HepG2 (cell line): ENCODE data around the gene GNAL. TPM values are rescaled to one million over a fixed set of nuclear protein-coding genes. Genes with fewer than 3 reads are reported as not detected.

ENCODE experiments used
- ATAC-seq: fragments of 200-7000 bp; cut with Tn5 transposase; 3 replicates; pipeline ENCODE4 v1.9.1; 2020; ENCODE audit warnings: mild to moderate bottlenecking, moderate library complexity
- BruUV-seq: library from RNA; stranded (reverse); fragments of 400-500 nt; replicated peaks from 2 replicates; lab custom pipeline; 2021; lab: Mats Ljungman, UMichigan
- CTCF ChIA-PET: fragments of 300-600 bp; formaldehyde crosslinking; extraction: SDS; loops from one replicate; lab custom pipeline; 2021; ENCODE audit warnings: low total read pairs, inconsistent platforms, low intra/inter-chr PET ratio; lab: Yijun Ruan, JAX
- POLR2A ChIA-PET: fragments of 350-600 bp; sonication (Branson Sonifier 250); formaldehyde crosslinking; loops from one replicate; lab custom pipeline; 2020; ENCODE audit warnings: antibody characterized with exemption, inconsistent platforms; lab: Yijun Ruan, JAX
- DNase-seq: peaks from one replicate; pipeline ENCODE4 v3.0.0-alpha.2; 2015; ENCODE audit warnings: low spot score
- FAIRE-seq: peaks from 3 replicates; lab custom pipeline; 2011; peaks lifted over from hg19 to GRCh38; lab: Jason Lieb, UNC
- H2AFZ ChIP-seq: one replicate; pipeline ENCODE4 v1.6.1; 2011; ENCODE audit warnings: low read length, inconsistent platforms
- H3K27ac ChIP-seq: fragments of 300-600 bp; 3 replicates; pipeline ENCODE4 v1.8.0; 2011; ENCODE audit warnings: mixed run types, mild to moderate bottlenecking, mixed read lengths, low read length, inconsistent platforms; ENCODE audit not compliant: insufficient read depth; ENCODE audit errors: extremely low read length
- H3K27me3 ChIP-seq, 2 experiments: fragments of 200-600 bp in 1 of 2; 2 replicates in 1 of 2; 3 replicates in 1 of 2; pipeline versions ENCODE4 v1.6.0 to v1.8.0; 2011; ENCODE audit warnings: low read length in 2 of 2, mild to moderate bottlenecking in 2 of 2, moderate library complexity in 2 of 2, inconsistent platforms in 1 of 2; ENCODE audit not compliant: insufficient read depth in 2 of 2, control insufficient read depth in 1 of 2
- H3K36me3 ChIP-seq, 2 experiments: fragments of 200-600 bp in 1 of 2; replicated peaks in 1 of 2; 2 replicates in 1 of 2; 3 replicates in 1 of 2; pipeline versions ENCODE4 v1.5.1 to v1.8.0; 2011; ENCODE audit warnings: low read length in 2 of 2, inconsistent platforms in 1 of 2; ENCODE audit not compliant: insufficient read depth in 2 of 2, control insufficient read depth in 1 of 2
- H3K4me1 ChIP-seq: 2 replicates; pipeline ENCODE4 v1.5.1; 2012; ENCODE audit warnings: low read length, inconsistent platforms; ENCODE audit not compliant: insufficient read depth
- H3K4me2 ChIP-seq: 2 replicates; pipeline ENCODE4 v1.6.0; 2011; ENCODE audit warnings: low read depth, low read length, inconsistent platforms
- H3K4me3 ChIP-seq, 3 experiments: fragments of 200-600 bp in 1 of 3; sonication (generic), shearing (Covaris generic) in 1 of 3; replicated peaks in 1 of 3; 2 replicates each; pipeline ENCODE4 v1.5.1; 2011 to 2016; ENCODE audit warnings: low read length in 3 of 3, inconsistent platforms in 2 of 3, low read depth in 2 of 3, mild to moderate bottlenecking in 2 of 3, control low read depth in 1 of 3, mixed read lengths in 1 of 3; ENCODE audit not compliant: insufficient read depth in 1 of 3
- H3K79me2 ChIP-seq: one replicate; pipeline ENCODE4 v1.6.1; 2011; ENCODE audit warnings: low read length, inconsistent platforms; ENCODE audit not compliant: insufficient read depth
- H3K9ac ChIP-seq: 2 replicates; pipeline ENCODE4 v1.6.0; 2011; ENCODE audit warnings: mild to moderate bottlenecking, low read depth, low read length, inconsistent platforms; ENCODE audit not compliant: insufficient read depth
- H3K9me3 ChIP-seq: 2 replicates; pipeline ENCODE4 v1.5.1; 2012; ENCODE audit warnings: mild to moderate bottlenecking, low read length
- H4K20me1 ChIP-seq: 2 replicates; pipeline ENCODE4 v1.6.0; 2011; ENCODE audit warnings: inconsistent platforms, mild to moderate bottlenecking, low read length, moderate library complexity; ENCODE audit not compliant: insufficient read depth
- CEBPB ChIP-seq: IDR thresholded peaks from 2 replicates; pipeline ENCODE4 v1.6.1; 2011; ENCODE audit warnings: low read depth, low read length, improper control_type of control experiment, borderline replicate concordance
- CEBPG ChIP-seq: IDR thresholded peaks from 2 replicates; pipeline ENCODE4 v1.6.1; 2016
- KDM6A ChIP-seq: IDR thresholded peaks from 2 replicates; pipeline ENCODE4 v1.6.1; 2016; ENCODE audit warnings: low read depth
- KLF6 ChIP-seq: IDR thresholded peaks from 2 replicates; pipeline ENCODE4 v1.8.0; 2016; ENCODE audit warnings: missing biosample characterization, missing genetic modification reagents
- SAFB2 ChIP-seq: sonication (generic); formaldehyde crosslinking; IDR thresholded peaks from 2 replicates; pipeline ENCODE4 v1.5.1; 2020; ENCODE audit warnings: missing genetic modification reagents, low read depth, mild to moderate bottlenecking, borderline replicate concordance
- TGIF2 ChIP-seq: IDR thresholded peaks from 2 replicates; pipeline ENCODE4 v1.6.1; 2016; ENCODE audit warnings: control low read depth, missing compliant biosample characterization
- TRIM24 ChIP-seq: sonication (generic); formaldehyde crosslinking; IDR thresholded peaks from 2 replicates; pipeline ENCODE4 v1.8.0; 2022; ENCODE audit warnings: mild to moderate bottlenecking, missing genetic modification reagents
- ZBTB7A ChIP-seq: sonication (generic); formaldehyde crosslinking; IDR thresholded peaks from 2 replicates; pipeline ENCODE4 v1.8.0; 2022; ENCODE audit warnings: mild to moderate bottlenecking, missing genetic modification reagents
- ZNF552 ChIP-seq: sonication (generic); formaldehyde crosslinking; IDR thresholded peaks from 2 replicates; pipeline ENCODE4 v1.9.0; 2022; ENCODE audit warnings: missing genetic modification reagents, mild to moderate bottlenecking, borderline replicate concordance
- WGBS: methylation state at CpG from one replicate; pipeline ENCODE4 v1.1.6; 2017; ENCODE audit warnings: low lambda C conversion rate; 5-methylcytosine and 5-hydroxymethylcytosine counted together
- in situ Hi-C: cut with HindIII; loops from 2 replicates; pipeline ENCODE4 v1.10.0; 2017; ENCODE audit warnings: low pct_unique_long_range_greater_than_20kb; ENCODE audit not compliant: extremely low pct_ligation_motif_present
- intact Hi-C: fragments of 100-400 bp; cut with micrococcal nuclease; formaldehyde crosslinking; loops from one replicate; pipeline ENCODE4 v1.10.0; 2022; ENCODE audit not compliant: unreplicated experiment
- polyA plus RNA-seq, 8 experiments: library from polyadenylated mRNA; depleted of rRNA in 3 of 8; stranded (reverse) in 7 of 8; unstranded in 1 of 8; fragments of >200 nt; fragmentation: Illumina TruSeq in 4 of 8; extraction: Trizol in 4 of 8; gene quantifications; 2 replicates each; pipeline versions ENCODE4 v1.2.1 to v1.2.3, GENCODE V29; 2011 to 2016; ENCODE audit warnings: low read depth in 4 of 8, missing spikeins in 1 of 8, mixed read lengths in 1 of 8; ENCODE audit not compliant: insufficient read depth in 1 of 8
- total RNA-seq, 5 experiments: library from RNA; depleted of rRNA; stranded (reverse); fragments of >200 nt; fragmentation: Illumina TruSeq; extraction: Trizol; gene quantifications; 2 replicates each; pipeline ENCODE4 v1.2.3, GENCODE V29; 2016; ENCODE audit warnings: low read depth in 1 of 5
- TF ChIP-seq, protein P1 (sequence below): sonication (generic); formaldehyde crosslinking; IDR thresholded peaks from 2 replicates; pipeline ENCODE4 v1.4.0; 2020; ENCODE audit warnings: mild to moderate bottlenecking, missing genetic modification reagents, borderline replicate concordance
- TF ChIP-seq, protein P2 (sequence below): sonication (generic); formaldehyde crosslinking; IDR thresholded peaks from 2 replicates; pipeline ENCODE4 v1.8.0; 2022; ENCODE audit warnings: missing genetic modification reagents, low read depth, mild to moderate bottlenecking, borderline replicate concordance
- TF ChIP-seq, protein P3 (sequence below): sonication (generic); formaldehyde crosslinking; IDR thresholded peaks from 2 replicates; pipeline ENCODE4 v1.4.0; 2020; ENCODE audit warnings: missing genetic modification reagents, mild to moderate bottlenecking, borderline replicate concordance

Gene GNAL
- total and polyA plus RNA-seq, 2 of the 13 experiments (the other 11 are each of a cell fraction or from before 2014, with no cell fraction given), result 0.87 to 1.4 TPM

DNA sequence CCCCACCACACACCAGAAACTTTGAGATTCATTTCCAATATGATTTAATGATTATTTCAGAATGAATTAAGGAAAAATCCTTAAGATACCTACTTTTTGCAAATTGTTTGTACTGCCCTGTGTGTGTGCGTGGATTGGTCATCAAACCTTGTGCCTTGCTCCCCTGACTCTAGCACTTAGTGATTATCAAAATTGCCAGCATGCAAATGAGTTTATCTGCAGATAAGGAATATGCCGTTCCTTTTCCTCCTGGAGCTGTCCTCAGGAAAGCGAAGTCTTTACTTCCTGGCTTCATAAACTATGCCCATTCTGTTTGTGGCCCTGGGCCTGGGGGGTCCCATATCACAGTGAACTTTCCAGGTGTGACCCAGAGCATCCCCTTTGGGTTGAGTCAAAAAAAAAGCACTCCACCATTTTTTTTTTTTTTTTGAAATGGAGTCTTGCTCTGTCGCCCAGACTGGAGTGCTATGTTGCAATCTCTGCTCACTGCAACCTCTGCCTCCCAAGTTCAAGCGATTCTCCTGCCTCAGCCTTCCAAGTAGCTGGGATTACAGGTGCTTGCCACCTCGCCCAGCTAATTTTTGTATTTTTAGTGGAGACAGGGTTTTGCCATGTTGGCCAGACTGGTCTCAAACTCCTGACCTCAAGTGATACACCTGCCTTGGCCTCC is 173.5 kb downstream of the GNAL start:
- ATAC-seq, result no peak
- intact Hi-C loops, result no loop called here
- 48% methylated on average over 6 of the region's 6 CpGs for WGBS
- peaks cover 55% of the 10 kb centered on the region for H3K4me1 ChIP-seq
- no TSS peak for BruUV-seq
- no peak overlapping the region for H3K4me3 ChIP-seq
- DNase-seq, result no peak
- FAIRE-seq, result no peak
- H3K79me2 ChIP-seq, result no peaks in the 10 kb centered on the region
- no peak overlapping the region for H2AFZ ChIP-seq
- no peaks in the 10 kb centered on the region for H3K9me3 ChIP-seq
- in situ Hi-C loops, result no loop called here
- no peaks in the 10 kb centered on the region for H4K20me1 ChIP-seq
- H3K27me3 ChIP-seq, result no peaks in the 10 kb centered on the region
- no peaks in the 10 kb centered on the region for H3K36me3 ChIP-seq
- ChIA-PET POLR2A (interaction anchor here (0.9 to 1.6 kb wide), 2 partner anchors 10 to 23 kb away, joined by 3 to 5 read pairs; no protein-coding TSS in a partner anchor), CTCF (no interaction called here)
- no peak overlapping the region for H3K9ac ChIP-seq
- H3K4me2 ChIP-seq, result no peak overlapping the region
- TF ChIP-seq CEBPB, result peak; percentile 61; the same call in 1 of the 2 replicates
- no peak for TF ChIP-seq TRIM24 (CRISPR knock-in tag)
- no peak for TF ChIP-seq TGIF2 (CRISPR knock-in tag)
- TF ChIP-seq ZNF552 (CRISPR knock-in tag), result no peak
- TF ChIP-seq, protein P1, sequence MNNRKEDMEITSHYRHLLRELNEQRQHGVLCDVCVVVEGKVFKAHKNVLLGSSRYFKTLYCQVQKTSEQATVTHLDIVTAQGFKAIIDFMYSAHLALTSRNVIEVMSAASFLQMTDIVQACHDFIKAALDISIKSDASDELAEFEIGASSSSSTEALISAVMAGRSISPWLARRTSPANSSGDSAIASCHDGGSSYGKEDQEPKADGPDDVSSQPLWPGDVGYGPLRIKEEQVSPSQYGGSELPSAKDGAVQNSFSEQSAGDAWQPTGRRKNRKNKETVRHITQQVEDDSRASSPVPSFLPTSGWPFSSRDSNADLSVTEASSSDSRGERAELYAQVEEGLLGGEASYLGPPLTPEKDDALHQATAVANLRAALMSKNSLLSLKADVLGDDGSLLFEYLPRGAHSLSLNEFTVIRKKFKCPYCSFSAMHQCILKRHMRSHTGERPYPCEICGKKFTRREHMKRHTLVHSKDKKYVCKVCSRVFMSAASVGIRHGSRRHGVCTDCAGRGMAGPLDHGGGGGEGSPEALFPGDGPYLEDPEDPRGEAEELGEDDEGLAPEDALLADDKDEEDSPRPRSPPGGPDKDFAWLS (CRISPR knock-in tag), result no peak
- TF ChIP-seq, protein P2, sequence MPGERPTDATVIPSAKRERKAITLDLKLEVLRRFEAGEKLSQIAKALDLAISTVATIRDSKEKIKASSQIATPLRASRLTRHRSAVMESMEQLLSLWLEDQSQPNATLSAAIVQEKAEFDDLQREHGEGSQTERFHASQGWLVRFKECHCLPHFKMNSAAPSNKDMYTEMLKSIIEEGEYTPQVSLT (CRISPR knock-in tag), result no peak
- TF ChIP-seq, protein P3, sequence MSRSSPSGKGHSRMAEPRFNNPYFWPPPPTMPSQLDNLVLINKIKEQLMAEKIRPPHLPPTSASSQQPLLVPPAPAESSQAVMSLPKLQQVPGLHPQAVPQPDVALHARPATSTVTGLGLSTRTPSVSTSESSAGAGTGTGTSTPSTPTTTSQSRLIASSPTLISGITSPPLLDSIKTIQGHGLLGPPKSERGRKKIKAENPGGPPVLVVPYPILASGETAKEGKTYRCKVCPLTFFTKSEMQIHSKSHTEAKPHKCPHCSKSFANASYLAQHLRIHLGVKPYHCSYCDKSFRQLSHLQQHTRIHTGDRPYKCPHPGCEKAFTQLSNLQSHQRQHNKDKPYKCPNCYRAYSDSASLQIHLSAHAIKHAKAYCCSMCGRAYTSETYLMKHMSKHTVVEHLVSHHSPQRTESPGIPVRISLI, result 0 out of 2 replicates have a peak, but pooled peaks have one; percentile 16
- no peak for TF ChIP-seq KDM6A (CRISPR knock-in tag)
- peak; percentile 48; the same call in 1 of the 2 replicates for TF ChIP-seq CEBPG
- no peak for TF ChIP-seq KLF6 (CRISPR knock-in tag)
- no peak for TF ChIP-seq ZBTB7A
- TF ChIP-seq SAFB2 (CRISPR knock-in tag), result no peak
- no peak overlapping the region for H3K27ac ChIP-seq
